Gastroesophageal sphincter (tissue), 3 donors: ENCODE data around the gene COLQ.

ENCODE experiments used
- POLR2A ChIP-seq, 2 donors: fragments of 450-650 bp; IDR thresholded peaks; one replicate each; pipeline ENCODE4 v1.6.1; 2017; ENCODE audit warnings: antibody characterized with exemption in 2 of 2, mild to moderate bottlenecking in 2 of 2, moderate library complexity in 1 of 2
- TF ChIP-seq, protein P1 (sequence below), 4 experiments: fragments of 200-600 bp in 2 of 4; fragments of 450-650 bp in 2 of 4; sonication (generic) in 1 of 4; IDR thresholded peaks; one replicate each; pipeline ENCODE4 v1.5.1; 2017 to 2019; ENCODE audit warnings: antibody characterized with exemption in 4 of 4, mild to moderate bottlenecking in 2 of 4, moderate library complexity in 2 of 4

DNA sequence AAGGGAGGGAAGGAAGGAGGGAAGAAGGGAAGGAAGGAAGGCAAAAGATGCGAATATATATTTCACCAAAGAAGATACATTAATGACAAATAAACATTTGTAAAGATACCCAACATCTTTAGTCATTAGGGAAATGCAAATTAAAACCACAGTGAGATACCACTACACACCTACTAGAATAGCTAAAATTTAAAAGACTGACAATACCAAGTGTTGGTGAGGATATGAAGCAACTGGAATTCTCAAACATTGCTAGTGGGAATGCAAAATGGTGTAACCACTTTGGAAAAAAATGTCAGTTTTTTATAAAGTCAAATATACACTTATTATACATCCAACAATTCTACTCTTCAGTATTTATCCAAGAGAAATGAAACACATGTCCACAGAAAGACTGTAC is 4.3 kb upstream of the COLQ start:
- TF ChIP-seq, protein P1, sequence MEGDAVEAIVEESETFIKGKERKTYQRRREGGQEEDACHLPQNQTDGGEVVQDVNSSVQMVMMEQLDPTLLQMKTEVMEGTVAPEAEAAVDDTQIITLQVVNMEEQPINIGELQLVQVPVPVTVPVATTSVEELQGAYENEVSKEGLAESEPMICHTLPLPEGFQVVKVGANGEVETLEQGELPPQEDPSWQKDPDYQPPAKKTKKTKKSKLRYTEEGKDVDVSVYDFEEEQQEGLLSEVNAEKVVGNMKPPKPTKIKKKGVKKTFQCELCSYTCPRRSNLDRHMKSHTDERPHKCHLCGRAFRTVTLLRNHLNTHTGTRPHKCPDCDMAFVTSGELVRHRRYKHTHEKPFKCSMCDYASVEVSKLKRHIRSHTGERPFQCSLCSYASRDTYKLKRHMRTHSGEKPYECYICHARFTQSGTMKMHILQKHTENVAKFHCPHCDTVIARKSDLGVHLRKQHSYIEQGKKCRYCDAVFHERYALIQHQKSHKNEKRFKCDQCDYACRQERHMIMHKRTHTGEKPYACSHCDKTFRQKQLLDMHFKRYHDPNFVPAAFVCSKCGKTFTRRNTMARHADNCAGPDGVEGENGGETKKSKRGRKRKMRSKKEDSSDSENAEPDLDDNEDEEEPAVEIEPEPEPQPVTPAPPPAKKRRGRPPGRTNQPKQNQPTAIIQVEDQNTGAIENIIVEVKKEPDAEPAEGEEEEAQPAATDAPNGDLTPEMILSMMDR (IDR thresholded peaks at IDR 0.05): no peak
- no peak for TF ChIP-seq POLR2A (IDR thresholded peaks at IDR 0.05)
